GM23338 (cell line): Measurements from ENCODE around the gene DLG5. TPM values are rescaled to one million over a fixed set of nuclear protein-coding genes. Genes with fewer than 3 reads are reported as not detected.

Experiments used
- ATAC-seq: fragments of 200-7000 bp; cut with Tn5 transposase; 3 replicates; pipeline ENCODE4 v1.9.1; 2020
- DNase-seq: peaks from one replicate; pipeline ENCODE4 v3.0.0-alpha.2; 2015; ENCODE audit warnings: low spot score
- H2AFZ ChIP-seq: fragments of 200-600 bp; sonication (generic); 2 replicates; pipeline ENCODE4 v1.8.0; 2016; ENCODE audit warnings: antibody characterized with exemption, mild to moderate bottlenecking, moderate library complexity
- H3F3A ChIP-seq: fragments of 200-600 bp; sonication (generic); replicated peaks from 2 replicates; pipeline ENCODE4 v1.8.0; 2017; ENCODE audit warnings: antibody characterized with exemption, mixed run types, low read depth
- H3K27ac ChIP-seq: fragments of 200-600 bp; sonication (generic); 2 replicates; pipeline ENCODE4 v1.6.1; 2016; ENCODE audit warnings: low read depth
- H3K27me3 ChIP-seq: fragments of 200-600 bp; sonication (generic); 2 replicates; pipeline ENCODE4 v1.8.0; 2016; ENCODE audit warnings: mild to moderate bottlenecking, mixed run types, moderate library complexity; ENCODE audit not compliant: insufficient read depth
- H3K36me3 ChIP-seq: fragments of 200-600 bp; sonication (generic); 2 replicates; pipeline ENCODE4 v1.8.0; 2016; ENCODE audit warnings: mild to moderate bottlenecking; ENCODE audit not compliant: insufficient read depth
- H3K4me1 ChIP-seq: fragments of 200-600 bp; sonication (generic); 2 replicates; pipeline ENCODE4 v1.8.0; 2016; ENCODE audit warnings: mild to moderate bottlenecking, moderate library complexity; ENCODE audit not compliant: insufficient read depth
- H3K4me2 ChIP-seq: fragments of 200-600 bp; sonication (generic); 2 replicates; pipeline ENCODE4 v1.7.1; 2017; ENCODE audit warnings: mixed run types
- H3K4me3 ChIP-seq: fragments of 200-600 bp; sonication (generic); 2 replicates; pipeline ENCODE4 v1.6.1; 2016; ENCODE audit warnings: mixed run types
- H3K79me2 ChIP-seq: fragments of 200-600 bp; sonication (generic); replicated peaks from 2 replicates; pipeline ENCODE4 v1.8.0; 2017; ENCODE audit warnings: mild to moderate bottlenecking; ENCODE audit not compliant: insufficient read depth
- H3K9me2 ChIP-seq: fragments of 200-600 bp; sonication (generic); 2 replicates; pipeline ENCODE4 v1.8.0; 2017; ENCODE audit not compliant: insufficient read depth
- H4K20me1 ChIP-seq: fragments of 200-600 bp; sonication (generic); replicated peaks from 2 replicates; pipeline ENCODE4 v1.8.0; 2017; ENCODE audit warnings: mild to moderate bottlenecking; ENCODE audit not compliant: insufficient read depth
- H3K27ac Mint-ChIP-seq: 2 replicates; pipeline ENCODE4 v1.8.0; 2020; ENCODE audit warnings: inconsistent platforms, mild to moderate bottlenecking, moderate library complexity, mixed read lengths
- H3K27me3 Mint-ChIP-seq: 3 replicates; pipeline ENCODE4 v1.8.0; 2022; ENCODE audit warnings: low read depth, mild to moderate bottlenecking, moderate library complexity, mixed read lengths, inconsistent platforms; ENCODE audit not compliant: insufficient read depth, poor library complexity
- H3K36me3 Mint-ChIP-seq: 3 replicates; pipeline ENCODE4 v1.8.0; 2021; ENCODE audit warnings: low read depth, mild to moderate bottlenecking, inconsistent platforms, moderate library complexity, mixed read lengths
- H3K4me1 Mint-ChIP-seq: 3 replicates; pipeline ENCODE4 v1.8.0; 2020; ENCODE audit warnings: mild to moderate bottlenecking, inconsistent platforms, mixed read lengths
- H3K4me3 Mint-ChIP-seq: 3 replicates; pipeline ENCODE4 v1.8.0; 2021; ENCODE audit warnings: moderate library complexity, mild to moderate bottlenecking, inconsistent platforms, mixed read lengths
- H3K9me3 Mint-ChIP-seq: 3 replicates; pipeline ENCODE4 v1.8.0; 2020; ENCODE audit warnings: moderate library complexity, mild to moderate bottlenecking, inconsistent platforms, mixed read lengths
- ETS1 ChIP-seq: IDR thresholded peaks from 2 replicates; pipeline ENCODE4 v1.6.1; 2016; ENCODE audit warnings: antibody characterized with exemption
- EZH2 ChIP-seq: fragments of 200-600 bp; sonication (generic); IDR thresholded peaks from one replicate; pipeline ENCODE4 v1.8.0; 2017; ENCODE audit warnings: antibody characterized with exemption, mild to moderate bottlenecking, low read depth; ENCODE audit not compliant: unreplicated experiment
- EZH2phosphoT487 ChIP-seq: fragments of 200-600 bp; sonication (generic); IDR thresholded peaks from one replicate; pipeline ENCODE4 v1.8.1; 2018; ENCODE audit warnings: antibody characterized with exemption; ENCODE audit not compliant: unreplicated experiment
- JUNB ChIP-seq: IDR thresholded peaks from one replicate; pipeline ENCODE4 v1.6.1; 2016; ENCODE audit warnings: antibody characterized with exemption; ENCODE audit not compliant: unreplicated experiment
- NANOG ChIP-seq: IDR thresholded peaks from 2 replicates; pipeline ENCODE4 v1.6.1; 2016; ENCODE audit warnings: antibody characterized with exemption, borderline replicate concordance
- POLR2AphosphoS5 ChIP-seq: IDR thresholded peaks from 2 replicates; pipeline ENCODE4 v1.6.1; 2016; ENCODE audit warnings: antibody characterized with exemption, low read depth
- REST ChIP-seq: IDR thresholded peaks from one replicate; pipeline ENCODE4 v1.6.1; 2018; ENCODE audit warnings: antibody characterized with exemption; ENCODE audit not compliant: unreplicated experiment
- STAT1 ChIP-seq: IDR thresholded peaks from one replicate; pipeline ENCODE4 v1.6.1; 2016; ENCODE audit warnings: antibody characterized with exemption; ENCODE audit not compliant: unreplicated experiment
- ZNF114 ChIP-seq: fragments of 250-450 bp; sonication (Bioruptor Pico); IDR thresholded peaks from 2 replicates; pipeline ENCODE4 v1.5.0; 2020; ENCODE audit warnings: mild to moderate bottlenecking, moderate library complexity
- ZNF462 ChIP-seq: fragments of 250-450 bp; sonication (Bioruptor Pico); IDR thresholded peaks from 2 replicates; pipeline ENCODE4 v1.5.0; 2020; ENCODE audit warnings: mild to moderate bottlenecking, moderate library complexity
- polyA plus RNA-seq: library from polyadenylated mRNA; unstranded; fragments of >200 nt; fragmentation: Nextera tagmentation; extraction: Ambion mirVana; gene quantifications from 2 replicates; pipeline ENCODE4 v1.2.1, GENCODE V29; 2016
- total RNA-seq: library from RNA; depleted of rRNA; stranded (reverse); fragments of >200 nt; shearing (Covaris generic); gene quantifications from 2 replicates; pipeline ENCODE4 v1.2.3, GENCODE V29; 2014

The DLG5 gene
- total and polyA plus RNA-seq, 2 experiments from 2014 or later, result 7.4 to 66.6 TPM

GRCh38 chr10:77965294-77965693, 38.7 kb upstream of the DLG5 start:
- ATAC-seq (no peak), DNase-seq (no peak)
- Histone ChIP-seq H3K4me2 (no peak overlapping the region), H3K9me2 (no peaks in the 10 kb centered on the region), H4K20me1 (no peaks in the 10 kb centered on the region), H3K27ac (no peak overlapping the region), H2AFZ (no peak overlapping the region), H3K4me1 (no peaks in the 10 kb centered on the region; the same call in 1 of the 2 replicates), H3F3A (no peaks in the 10 kb centered on the region), H3K36me3 (no peaks in the 10 kb centered on the region; the same call in 1 of the 2 replicates), H3K79me2 (no peaks in the 10 kb centered on the region), H3K4me3 (no peak overlapping the region), H3K27me3 (no peaks in the 10 kb centered on the region)
- TF ChIP-seq ETS1 (no peak), REST (no peak), STAT1 (no peak), EZH2phosphoT487 (no peak), ZNF114 (CRISPR knock-in tag) (no peak)
- Mint-ChIP-seq H3K36me3 (peaks cover 15% of the 10 kb centered on the region), H3K27me3 (peaks cover 6% of the 10 kb centered on the region), H3K9me3 (peaks cover 24% of the 10 kb centered on the region), H3K4me3 (no peak overlapping the region), H3K27ac (no peak overlapping the region), H3K4me1 (peaks cover 5% of the 10 kb centered on the region)

GRCh38 chr10:77964811-77965210, 38.3 kb upstream of the DLG5 start:
- peaks cover 15% of the 10 kb centered on the region for H3K36me3 Mint-ChIP-seq
- DNase-seq (no peak), ATAC-seq (no peak)
- Histone ChIP-seq H3K4me2 (no peak overlapping the region), H3K27me3 (no peaks in the 10 kb centered on the region), H3K4me3 (no peak overlapping the region), H3F3A (no peaks in the 10 kb centered on the region), H2AFZ (no peak overlapping the region), H3K79me2 (no peaks in the 10 kb centered on the region), H3K4me1 (no peaks in the 10 kb centered on the region; the same call in 1 of the 2 replicates), H3K36me3 (no peaks in the 10 kb centered on the region; the same call in 1 of the 2 replicates), H3K9me2 (no peaks in the 10 kb centered on the region), H4K20me1 (no peaks in the 10 kb centered on the region), H3K27ac (no peak overlapping the region)
- H3K27me3 Mint-ChIP-seq, result peaks cover 6% of the 10 kb centered on the region
- H3K4me1 Mint-ChIP-seq, result peaks cover 5% of the 10 kb centered on the region
- H3K9me3 Mint-ChIP-seq, result peaks cover 24% of the 10 kb centered on the region
- no peak overlapping the region for H3K4me3 Mint-ChIP-seq
- H3K27ac Mint-ChIP-seq, result no peak overlapping the region
- TF ChIP-seq ZNF114 (CRISPR knock-in tag), result no peak
- no peak for TF ChIP-seq ZNF462
- no peak for TF ChIP-seq JUNB
- no peak for TF ChIP-seq EZH2
- no peak for TF ChIP-seq POLR2AphosphoS5
- TF ChIP-seq NANOG, result no peak
- TF ChIP-seq STAT1, result no peak
